HG03196 (cell line): ENCODE data around the gene APLP2.
"Not testable (repeated sequence)": the region's sequence is repeated elsewhere in the genome, so short reads cannot be mapped to it uniquely, and the experiment has no call there.

Experiments used
- ATAC-seq: cut with Tn5 transposase; IDR thresholded peaks from one replicate; pipeline ENCODE4 v1.9.1; 2021; ENCODE audit not compliant: unreplicated experiment

APLP2 gene

DNA sequence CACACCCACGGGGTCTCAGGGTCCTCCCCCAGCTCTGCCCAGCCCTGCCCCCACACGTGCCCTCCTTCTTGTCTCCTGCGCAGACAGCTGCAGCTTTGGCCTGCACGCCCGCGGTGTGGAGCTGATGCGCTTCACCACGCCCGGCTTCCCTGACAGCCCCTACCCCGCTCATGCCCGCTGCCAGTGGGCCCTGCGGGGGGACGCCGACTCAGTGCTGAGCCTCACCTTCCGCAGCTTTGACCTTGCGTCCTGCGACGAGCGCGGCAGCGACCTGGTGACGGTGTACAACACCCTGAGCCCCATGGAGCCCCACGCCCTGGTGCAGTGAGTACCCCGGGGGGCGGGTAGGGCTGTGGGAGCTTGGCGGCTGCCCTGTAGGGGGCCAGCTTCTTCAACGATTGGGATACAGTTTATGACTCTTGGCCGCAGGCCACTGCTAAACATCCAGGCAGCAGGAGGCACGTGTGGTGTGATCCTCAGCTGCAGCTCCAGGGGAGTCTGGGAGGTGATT is 120.7 kb downstream of the APLP2 start:
- ATAC-seq, result no peak

DNA sequence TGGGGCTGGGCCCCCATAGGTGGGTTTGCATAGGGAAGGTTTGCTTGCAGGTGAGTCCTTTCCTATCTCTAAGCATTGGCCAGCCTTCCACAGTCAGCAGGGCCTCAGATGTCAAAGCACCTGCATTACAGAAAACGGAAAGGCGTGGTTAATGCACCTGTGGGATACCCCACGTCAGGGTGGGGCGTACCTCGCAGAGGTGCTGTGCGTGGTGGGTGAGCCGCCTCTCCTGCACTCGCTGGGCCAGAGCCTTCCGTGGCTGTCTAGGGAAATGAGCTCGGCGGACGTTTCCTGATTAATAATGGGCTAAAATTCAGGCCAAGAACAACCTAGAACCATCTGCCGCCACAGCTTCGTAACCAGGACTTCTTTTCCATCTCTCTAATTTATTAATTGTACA is 122.2 kb downstream of the APLP2 start:
- no peak for ATAC-seq

- ATAC-seq, result no peak
These were observed 123.2 kb downstream of the APLP2 start for GRCh38 chr11:130192845-130193267.

GRCh38 chr11:130193551-130193950 is 123.9 kb downstream of the APLP2 start:
- ATAC-seq, result not testable (repeated sequence)
